ENCODE data around the gene TUBB4B.

GRCh38 chr9:137214620-137215019, 26.5 kb upstream of the TUBB4B start:
- TF ChIP-seq CTCF (IDR thresholded peaks at IDR 0.05; ENCODE audit: poor library complexity) (no peak), EZH2 (IDR thresholded peaks at IDR 0.05; ENCODE audit: borderline replicate concordance) (no peak), EZH2phosphoT487 (IDR thresholded peaks at IDR 0.05; ENCODE audit: low read depth, severe bottlenecking, unreplicated experiment) (no peak)

Measured in hepatocyte (in vitro differentiated cells).